Upper lobe of left lung (tissue), 6 donors: Measurements from ENCODE around the gene TAMALIN. TPM values are rescaled to one million over a fixed set of nuclear protein-coding genes. Genes with fewer than 3 reads are reported as not detected.
A peak's percentile ranks its signal among the peaks of the same experiment; 100 is the strongest.

ENCODE experiments used
- ATAC-seq, 2 donors: fragments of 200-7000 bp; cut with Tn5 transposase; one replicate each; pipeline ENCODE4 v1.9.1; 2022; ENCODE audit warnings: mild to moderate bottlenecking in 2 of 2, moderate library complexity in 2 of 2; ENCODE audit not compliant: low FRiP score in 2 of 2
- DNase-seq, 2 donors: peaks; one replicate each; pipeline ENCODE4 v3.0.0-alpha.2; 2019 to 2020
- H3K27ac ChIP-seq, 4 donors: fragments of 200-600 bp; sonication (generic); one replicate each; pipeline ENCODE4 v1.5.1; 2016 to 2019
- H3K27me3 ChIP-seq, 4 donors: fragments of 200-600 bp; sonication (generic); one replicate each; pipeline ENCODE4 v1.5.1; 2017 to 2019
- H3K36me3 ChIP-seq, 4 donors: fragments of 200-600 bp; sonication (generic); one replicate each; pipeline ENCODE4 v1.5.1; 2016 to 2019
- H3K4me1 ChIP-seq, 4 donors: fragments of 200-600 bp; sonication (generic); one replicate each; pipeline ENCODE4 v1.5.1; 2018 to 2019
- H3K4me3 ChIP-seq, 4 donors: fragments of 200-600 bp; sonication (generic); one replicate each; pipeline ENCODE4 v1.5.1; 2017 to 2019; ENCODE audit warnings: mild to moderate bottlenecking in 2 of 4, moderate library complexity in 1 of 4
- H3K9me3 ChIP-seq, 4 donors: fragments of 200-600 bp; sonication (generic); one replicate each; pipeline ENCODE4 v1.5.1; 2018 to 2019
- CTCF ChIP-seq, 6 experiments: fragments of 450-650 bp in 4 of 6; fragments of 200-600 bp in 2 of 6; sonication (generic) in 2 of 6; IDR thresholded peaks; one replicate each; pipeline ENCODE4 v1.5.1; 2016 to 2019; ENCODE audit warnings: antibody characterized with exemption in 6 of 6
- EP300 ChIP-seq, 4 donors: sonication (generic); formaldehyde crosslinking; IDR thresholded peaks; one replicate each; pipeline ENCODE4 v1.5.1; 2017; ENCODE audit warnings: antibody characterized with exemption in 4 of 4, control low read depth in 2 of 4
- POLR2A ChIP-seq, 4 donors: fragments of 450-650 bp; IDR thresholded peaks; one replicate each; pipeline ENCODE4 v1.5.1; 2016 to 2017; ENCODE audit warnings: antibody characterized with exemption in 4 of 4, mild to moderate bottlenecking in 2 of 4
- POLR2AphosphoS5 ChIP-seq, 2 donors: sonication (generic); formaldehyde crosslinking; IDR thresholded peaks; one replicate each; pipeline ENCODE4 v1.5.1; 2017; ENCODE audit warnings: antibody characterized with exemption in 2 of 2
- WGBS, 2 donors: methylation state at CpG; one replicate each; pipeline ENCODE4 v1.1.5; 2017 to 2018; 5-methylcytosine and 5-hydroxymethylcytosine counted together
- total RNA-seq, 6 donors: library from RNA; depleted of rRNA in 4 of 6; stranded (reverse); fragments of >200 nt in 4 of 6; gene quantifications; one replicate each; pipeline versions ENCODE4 v1.1.0 to v1.2.1, GENCODE V29; 2016 to 2021
- donor health status: DM: no; HTN: no; CAD: no; lungs with moderate emphysema.
- donor health status: DM: no; HTN: yes; CAD: no; lungs with severe emphysema.

Gene TAMALIN
- total RNA-seq, 6 donors from 2014 or later: 52.3 to 170 (median 73.7) TPM

DNA sequence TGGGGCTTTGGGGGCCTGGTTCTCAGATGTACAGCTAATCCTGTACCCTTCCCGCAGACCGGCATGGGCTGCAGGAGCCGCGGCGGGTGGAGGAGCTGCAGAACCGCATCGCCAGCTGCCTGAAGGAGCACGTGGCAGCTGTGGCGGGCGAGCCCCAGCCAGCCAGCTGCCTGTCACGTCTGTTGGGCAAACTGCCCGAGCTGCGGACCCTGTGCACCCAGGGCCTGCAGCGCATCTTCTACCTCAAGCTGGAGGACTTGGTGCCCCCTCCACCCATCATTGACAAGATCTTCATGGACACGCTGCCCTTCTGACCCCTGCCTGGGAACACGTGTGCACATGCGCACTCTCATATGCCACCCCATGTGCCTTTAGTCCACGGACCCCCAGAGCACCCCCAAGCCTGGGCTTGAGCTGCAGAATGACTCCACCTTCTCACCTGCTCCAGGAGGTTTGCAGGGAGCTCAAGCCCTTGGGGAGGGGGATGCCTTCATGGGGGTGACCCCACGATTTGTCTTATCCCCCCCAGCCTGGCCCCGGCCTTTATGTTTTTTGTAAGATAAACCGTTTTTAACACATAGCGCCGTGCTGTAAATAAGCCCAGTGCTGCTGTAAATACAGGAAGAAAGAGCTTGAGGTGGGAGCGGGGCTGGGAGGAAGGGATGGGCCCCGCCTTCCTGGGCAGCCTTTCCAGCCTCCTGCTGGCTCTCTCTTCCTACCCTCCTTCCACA is 52.0 kb downstream of the TAMALIN start:
- H3K4me3 ChIP-seq: no peak overlapping the region
- no peak for ATAC-seq
- H3K27me3 ChIP-seq: no peaks in the 10 kb centered on the region
- peaks cover 12 to 63% (median 52%) of the 10 kb centered on the region in 4 donors for H3K36me3 ChIP-seq
- no peak overlapping the region for H3K27ac ChIP-seq
- DNase-seq: peak in 1 of 2 donors; percentile 89
- H3K4me1 ChIP-seq: peaks cover 0 to 16% (median 6%) of the 10 kb centered on the region in 4 donors
- TF ChIP-seq EP300 (IDR thresholded peaks at IDR 0.05) (no peak), POLR2A (IDR thresholded peaks at IDR 0.05) (no peak), POLR2AphosphoS5 (IDR thresholded peaks at IDR 0.05) (peak; percentile 33 to 69)
- WGBS, 2 donors: 65 to 74% methylated on average over 13 to 25 of the region's 25 CpGs
- H3K9me3 ChIP-seq: no peaks in the 10 kb centered on the region

DNA sequence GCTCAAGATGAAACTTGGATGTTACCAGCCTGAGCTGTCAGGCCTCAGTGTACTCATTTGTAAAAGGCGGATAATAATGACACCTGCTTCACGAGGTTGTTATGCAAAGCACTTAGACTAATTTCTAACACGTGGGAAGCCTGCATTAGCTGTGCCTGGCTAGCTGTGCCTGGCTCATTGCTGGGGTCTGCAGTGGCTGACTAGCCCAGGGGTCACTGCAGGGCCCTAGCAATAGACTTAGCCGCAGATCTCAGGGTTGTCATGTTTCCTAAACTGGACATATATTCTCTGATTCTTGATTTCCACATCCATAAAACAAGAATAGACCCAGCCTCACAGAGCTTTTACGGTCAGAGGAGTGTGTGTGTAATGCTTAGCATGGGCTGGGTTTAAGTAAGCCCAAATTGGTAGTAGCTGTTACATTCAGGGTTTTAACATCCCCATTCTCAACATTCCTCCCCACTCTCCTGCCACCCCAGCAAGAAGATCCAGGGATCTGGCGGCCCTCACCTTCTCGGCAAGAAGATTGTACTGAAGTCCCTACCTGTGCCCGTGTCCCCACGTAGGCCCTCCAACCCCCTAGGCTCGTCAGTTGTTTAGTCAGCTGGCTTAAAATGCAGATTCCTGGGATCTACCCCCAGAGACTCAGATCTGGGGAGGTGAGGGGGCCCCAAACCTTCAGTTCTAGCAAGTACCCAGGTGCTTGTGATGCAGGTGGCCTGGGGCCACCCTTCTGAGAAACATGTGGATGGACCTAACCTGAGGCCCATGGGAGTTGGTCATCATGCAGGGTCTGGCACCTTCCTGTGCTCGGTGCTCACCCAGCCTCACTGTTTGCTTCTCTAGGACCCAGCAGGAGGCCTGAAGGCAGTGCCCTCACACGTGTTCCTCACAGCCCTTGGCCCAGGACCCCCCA is 53.1 kb downstream of the TAMALIN start:
- Histone ChIP-seq H3K4me1 (peaks cover 0 to 10% (median 4%) of the 10 kb centered on the region in 4 donors), H3K27ac (no peak overlapping the region), H3K27me3 (no peaks in the 10 kb centered on the region), H3K4me3 (no peak overlapping the region), H3K36me3 (peaks cover 12 to 52% (median 42%) of the 10 kb centered on the region in 4 donors), H3K9me3 (no peaks in the 10 kb centered on the region)
- TF ChIP-seq POLR2A (IDR thresholded peaks at IDR 0.05): peak in 1 of 4 donors; percentile 6
- TF ChIP-seq EP300 (IDR thresholded peaks at IDR 0.05): no peak
- TF ChIP-seq CTCF (IDR thresholded peaks at IDR 0.05): no peak
- peak in 1 of 2 donors; percentile 46 for TF ChIP-seq POLR2AphosphoS5 (IDR thresholded peaks at IDR 0.05)
- ATAC-seq (peak; percentile 1 to 53), DNase-seq (no peak)
- 85% methylated on average over 11 of the region's 12 CpGs for WGBS, 2 donors

GRCh38 chr12:52060498-52061177 is 53.9 kb downstream of the TAMALIN start:
- Histone ChIP-seq H3K9me3 (no peaks in the 10 kb centered on the region), H3K27ac (no peak overlapping the region), H3K4me1 (peaks cover 0 to 8% (median 3%) of the 10 kb centered on the region in 4 donors), H3K27me3 (no peaks in the 10 kb centered on the region), H3K4me3 (no peak overlapping the region), H3K36me3 (peaks cover 6 to 44% (median 34%) of the 10 kb centered on the region in 4 donors)
- TF ChIP-seq POLR2A (IDR thresholded peaks at IDR 0.05) (no peak), POLR2AphosphoS5 (IDR thresholded peaks at IDR 0.05) (no peak), EP300 (IDR thresholded peaks at IDR 0.05) (no peak), CTCF (IDR thresholded peaks at IDR 0.05) (no peak)
- peak in 1 of 2 donors; percentile 6 for ATAC-seq
- DNase-seq: peak in 1 of 2 donors; percentile 85
- WGBS, 2 donors: 88 to 95% methylated on average over 9 to 13 of the region's 14 CpGs

- Histone ChIP-seq H3K9me3 (no peaks in the 10 kb centered on the region), H3K4me3 (no peak overlapping the region), H3K4me1 (peaks cover 0 to 8% (median 3%) of the 10 kb centered on the region in 4 donors), H3K27me3 (no peaks in the 10 kb centered on the region), H3K27ac (no peak overlapping the region), H3K36me3 (peaks cover 6 to 34% (median 25%) of the 10 kb centered on the region in 4 donors)
- DNase-seq (peak in 1 of 2 donors; percentile 85), ATAC-seq (no peak)
- 74 to 83% methylated on average over 9 to 12 of the region's 12 CpGs for WGBS, 2 donors
- TF ChIP-seq CTCF (IDR thresholded peaks at IDR 0.05) (no peak), POLR2AphosphoS5 (IDR thresholded peaks at IDR 0.05) (no peak), EP300 (IDR thresholded peaks at IDR 0.05) (no peak), POLR2A (IDR thresholded peaks at IDR 0.05) (no peak)
Observed at GRCh38 chr12:52061470-52062166, 54.9 kb downstream of the TAMALIN start.
